NCI-H526 (cell line): ENCODE results near the gene CRYBG2.
"Not testable (repeated sequence)": the region's sequence is repeated elsewhere in the genome, so short reads cannot be mapped to it uniquely, and the experiment has no call there.

Source experiments
- DNase-seq, 2 experiments: peaks; one replicate each; lab custom pipeline; 2025; lab: John Stamatoyannopoulos, UW

CRYBG2 gene, protein sequence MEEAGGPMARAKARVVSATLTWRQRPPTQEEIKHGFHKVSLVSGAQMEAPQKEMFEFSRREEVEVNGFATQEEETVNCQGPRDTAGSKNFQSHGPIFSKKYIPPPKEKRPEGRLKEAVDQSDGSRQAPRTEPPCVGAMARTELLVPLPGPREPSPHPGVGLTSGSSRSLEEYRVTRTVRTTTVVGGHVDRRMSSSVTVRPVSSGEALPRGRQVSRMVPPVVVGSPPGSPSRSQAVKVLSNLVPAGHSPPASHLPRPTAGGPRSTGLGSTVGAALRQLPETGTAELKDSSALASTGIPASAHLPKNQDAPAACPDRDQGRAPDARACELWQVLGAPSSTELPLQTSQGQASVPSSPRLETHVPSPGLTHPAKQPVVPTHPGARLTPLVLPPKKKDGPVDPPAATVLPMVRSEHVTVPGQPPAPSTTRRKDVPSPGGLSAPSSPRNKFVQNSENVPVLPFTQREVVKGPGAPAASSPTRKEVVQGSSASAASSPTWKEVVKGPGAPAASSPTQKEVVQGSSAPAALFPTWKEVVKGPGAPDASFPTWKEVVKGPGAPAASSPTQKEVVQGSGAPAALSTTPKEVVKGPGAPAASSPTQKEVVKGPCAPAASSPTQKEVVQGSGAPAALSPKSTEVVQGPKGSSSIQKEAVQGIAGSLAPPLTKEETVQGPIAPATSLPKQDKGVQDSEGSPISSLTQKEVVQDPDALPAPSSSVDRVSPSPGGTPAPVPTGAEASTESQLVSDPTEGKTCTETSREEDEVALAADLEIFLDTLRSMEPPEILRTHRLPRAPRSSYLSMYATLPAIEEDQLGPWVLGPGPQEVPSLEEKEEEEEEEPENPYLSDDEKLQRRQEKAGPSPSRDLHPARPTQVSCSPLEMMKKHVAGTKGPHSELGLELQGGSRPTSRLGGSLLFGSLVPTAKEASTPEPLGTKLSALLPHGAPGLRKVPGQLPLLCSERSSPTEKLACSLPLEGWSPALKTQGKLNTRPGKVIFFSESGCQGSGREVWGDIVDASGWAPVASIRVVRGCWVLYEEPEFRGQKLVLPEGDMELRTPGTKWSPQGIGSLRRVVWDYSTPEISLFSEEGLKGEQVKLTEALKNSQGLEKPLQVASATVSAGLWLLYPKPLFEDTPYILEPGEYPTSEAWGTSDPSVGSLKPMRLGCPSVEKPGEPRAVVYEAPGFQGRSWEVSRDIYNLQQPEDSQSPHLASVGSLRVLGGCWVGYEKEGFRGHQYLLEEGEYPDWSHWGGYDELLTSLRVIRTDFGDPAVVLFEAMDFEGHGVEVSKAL (N-terminal part only)

DNA sequence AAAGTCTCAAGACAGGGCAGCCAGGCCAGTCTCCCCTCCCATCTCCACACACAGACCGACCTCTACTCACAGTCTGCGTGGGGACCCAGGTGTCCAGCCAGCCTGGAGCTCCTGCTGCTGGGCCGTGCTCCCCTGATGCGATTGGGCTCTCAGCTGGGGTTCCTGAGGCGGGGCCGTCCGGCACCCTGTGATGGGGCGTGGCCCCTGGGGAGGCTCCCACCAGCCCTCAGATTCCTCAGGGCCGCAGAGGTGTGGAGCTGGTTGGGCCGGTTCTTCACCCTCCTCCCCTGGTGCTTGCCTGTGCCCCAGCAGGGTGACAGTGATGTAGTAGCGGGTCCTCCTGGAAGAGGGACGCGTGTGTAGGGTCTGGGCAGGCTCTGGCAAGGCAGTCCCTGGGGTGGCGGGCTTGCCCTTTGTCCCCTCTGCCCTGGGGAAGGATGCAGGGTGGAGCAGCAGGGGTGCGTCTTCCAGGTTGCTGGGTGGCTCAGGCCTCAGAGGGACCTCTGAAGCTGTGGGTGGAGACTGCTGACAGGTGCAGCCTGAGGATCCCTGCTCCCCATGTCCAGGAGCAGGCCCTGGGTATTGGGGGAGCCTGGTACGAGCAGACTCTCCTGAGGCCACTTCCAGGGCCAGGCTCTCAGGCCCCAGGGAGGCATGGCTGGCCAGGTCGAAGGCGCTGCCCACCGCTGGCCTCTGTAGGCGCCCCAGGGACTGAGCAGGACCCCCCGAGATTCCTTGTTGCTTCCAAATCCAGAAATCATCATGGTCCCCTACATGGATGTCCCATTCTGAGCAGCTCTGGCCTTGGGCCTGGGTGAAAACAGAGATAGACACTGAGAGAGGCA, at the start of gene CRYBG2:
Gene CRYBG2 (minus strand): TSS at position 155 of the 845 bp plus-strand sequence. CDS start 7,473 bp downstream, outside the sequence.
- peak; percentile 18 to 70 for DNase-seq

DNA sequence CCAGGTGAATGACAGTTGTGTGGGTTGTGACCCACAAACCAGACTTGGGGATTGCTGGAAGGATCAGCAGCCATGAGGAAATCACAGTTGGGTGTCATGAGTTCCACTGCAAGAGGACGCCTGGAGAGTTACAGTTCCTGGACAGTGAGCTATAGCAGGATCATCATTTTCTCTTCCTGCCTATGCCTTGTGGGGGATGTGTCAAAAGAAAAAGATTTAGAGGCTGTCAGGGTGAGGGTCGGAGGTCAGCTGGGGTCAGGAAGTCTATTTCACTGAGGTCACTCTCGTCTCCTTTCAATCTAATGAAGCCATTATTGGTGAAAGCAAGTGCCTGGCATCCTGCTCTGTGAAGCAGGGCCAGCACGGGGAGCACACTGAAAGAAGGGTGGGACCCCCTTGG, 49.7 kb upstream of the CRYBG2 start:
- no peak for DNase-seq

DNA sequence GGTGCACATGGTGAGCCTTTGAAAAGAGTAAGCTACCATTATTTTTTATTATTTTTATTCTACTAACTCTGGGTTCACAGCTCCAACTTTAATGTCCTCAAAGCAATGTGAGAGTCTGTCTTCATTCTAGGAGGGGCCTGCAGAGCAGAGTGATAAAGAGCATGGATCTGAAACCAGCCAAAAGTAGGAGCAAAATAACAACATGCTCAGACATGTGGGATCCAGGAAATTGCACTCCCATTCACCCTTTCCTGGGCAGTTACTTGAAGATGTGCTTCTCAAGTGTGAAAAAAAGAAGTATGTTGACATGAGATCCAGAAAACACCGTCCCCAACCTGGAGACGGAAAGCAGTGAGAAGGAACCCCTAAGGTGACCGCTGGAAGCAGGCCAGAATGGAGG, 48.0 kb upstream of the CRYBG2 start:
- no peak for DNase-seq

DNA sequence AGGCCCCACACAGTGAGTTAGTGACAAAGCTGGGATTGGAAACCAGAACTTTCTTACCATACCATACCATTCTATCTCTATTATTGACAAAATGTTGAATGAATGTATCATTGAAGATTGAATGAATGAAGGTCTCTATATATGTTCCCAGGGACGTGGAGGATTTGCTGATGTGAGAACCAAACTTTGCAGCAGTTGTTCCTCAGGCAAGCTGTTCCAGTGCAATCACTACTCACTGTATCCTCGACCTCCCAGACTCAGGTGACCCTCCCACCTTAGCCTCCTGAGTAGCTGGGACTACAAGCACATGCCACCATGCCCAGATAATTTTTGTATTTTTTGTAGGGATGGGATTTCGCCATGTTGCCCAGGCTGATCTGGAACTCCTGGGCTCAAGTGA, 45.1 kb upstream of the CRYBG2 start:
- DNase-seq, result no peak

DNA sequence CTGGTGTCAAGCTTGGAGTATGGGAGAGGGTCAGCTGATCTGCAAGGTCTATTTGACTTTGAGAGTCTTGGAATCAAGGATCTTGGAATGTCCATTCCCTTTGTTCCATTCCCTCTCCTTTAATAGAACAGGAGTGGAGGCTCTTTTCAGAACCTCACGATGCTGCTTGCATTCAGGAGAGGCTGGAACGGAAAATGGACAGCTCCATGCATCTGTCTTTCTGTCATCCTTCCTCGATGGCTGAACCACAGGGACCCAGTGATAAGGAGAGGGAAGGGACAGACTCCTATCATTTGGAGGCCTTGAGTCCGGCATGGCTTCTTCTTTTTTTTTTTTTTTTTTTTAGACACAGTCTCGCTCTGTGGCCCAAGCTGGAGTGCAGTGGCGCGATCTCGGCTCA, 41.8 kb upstream of the CRYBG2 start:
- DNase-seq, result no peak

DNA sequence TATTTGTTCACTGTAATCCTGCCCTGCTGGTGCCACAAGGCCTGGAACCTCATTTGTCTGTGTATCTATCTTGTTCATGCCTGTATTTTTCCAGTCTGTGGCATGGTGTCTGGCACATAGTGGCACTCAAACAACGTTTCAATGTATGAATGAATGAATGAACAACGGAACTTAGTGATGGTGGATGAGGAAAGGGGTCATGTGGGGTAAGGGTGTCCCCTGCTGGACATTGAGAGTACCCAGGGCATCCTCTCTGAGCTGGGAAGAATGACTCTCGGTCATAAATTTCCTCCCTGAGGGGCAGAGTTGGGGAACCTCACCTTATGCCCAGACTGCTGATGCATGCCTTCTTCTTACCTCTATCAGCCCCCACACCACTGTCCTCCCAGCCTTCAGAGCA, 37.5 kb upstream of the CRYBG2 start:
- peak in 1 of 2 experiments; percentile 56 for DNase-seq

DNA sequence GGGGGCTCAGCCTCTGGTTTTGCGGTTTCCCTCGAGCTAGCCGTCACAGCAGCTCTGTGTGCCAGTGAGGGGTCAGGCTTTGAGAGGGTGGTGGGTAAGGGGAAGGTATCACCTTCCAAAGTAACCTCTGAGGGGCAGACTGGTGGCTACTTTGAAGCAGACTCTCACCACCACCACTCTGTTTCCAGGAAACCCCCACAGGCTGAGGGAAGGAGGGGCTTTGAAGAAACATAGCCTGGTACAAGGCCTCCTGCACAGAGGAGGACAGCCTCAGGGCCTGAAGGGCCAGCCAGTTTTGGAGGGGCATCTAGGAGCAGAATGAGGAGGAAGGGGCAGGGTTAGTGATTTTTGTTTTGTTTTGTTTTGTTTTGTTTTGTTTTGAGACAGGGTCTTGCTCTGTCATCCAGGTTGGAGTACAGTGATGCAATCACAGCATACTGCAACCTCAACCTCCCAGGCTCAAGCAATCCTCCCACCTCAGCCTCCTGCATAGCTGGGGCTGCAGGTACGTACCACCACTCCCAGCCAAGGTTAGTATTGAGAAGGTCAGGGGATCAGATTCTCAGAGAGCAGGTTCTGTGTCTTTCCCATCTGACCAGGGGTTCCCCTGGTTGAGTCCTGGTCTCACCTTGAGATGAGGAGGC, 35.8 kb upstream of the CRYBG2 start:
- no peak for DNase-seq

DNA sequence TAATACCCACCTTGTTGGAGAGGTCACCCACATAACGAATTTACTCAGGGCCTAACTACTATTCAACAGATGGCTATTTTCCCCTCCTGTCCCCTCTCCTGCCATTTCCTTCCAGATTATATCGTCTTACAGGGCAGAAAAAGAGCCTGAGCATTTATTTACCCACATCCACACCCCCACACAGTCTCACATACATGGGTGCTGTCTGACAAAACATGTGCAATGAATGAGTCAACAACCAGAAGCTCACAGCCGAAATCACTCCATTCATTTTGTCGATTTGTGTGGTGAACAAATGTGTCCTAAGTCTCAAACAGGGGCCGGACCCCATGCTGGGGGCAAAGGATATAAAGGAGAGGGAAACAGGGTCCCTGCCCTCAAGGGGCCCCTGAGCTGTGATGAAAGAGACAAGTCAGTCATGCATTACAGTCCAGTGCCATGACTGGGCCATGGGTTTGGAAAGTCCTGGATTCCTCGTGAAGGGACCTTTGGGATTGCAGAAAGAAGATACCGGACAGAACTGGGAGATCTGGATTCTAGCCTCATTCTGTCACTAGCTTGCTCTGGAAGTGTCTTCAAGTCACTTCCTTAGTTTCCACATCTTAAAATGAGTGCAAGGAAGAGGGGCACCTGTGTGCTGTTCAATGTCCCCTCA, 35.0 kb upstream of the CRYBG2 start:
- no peak for DNase-seq

DNA sequence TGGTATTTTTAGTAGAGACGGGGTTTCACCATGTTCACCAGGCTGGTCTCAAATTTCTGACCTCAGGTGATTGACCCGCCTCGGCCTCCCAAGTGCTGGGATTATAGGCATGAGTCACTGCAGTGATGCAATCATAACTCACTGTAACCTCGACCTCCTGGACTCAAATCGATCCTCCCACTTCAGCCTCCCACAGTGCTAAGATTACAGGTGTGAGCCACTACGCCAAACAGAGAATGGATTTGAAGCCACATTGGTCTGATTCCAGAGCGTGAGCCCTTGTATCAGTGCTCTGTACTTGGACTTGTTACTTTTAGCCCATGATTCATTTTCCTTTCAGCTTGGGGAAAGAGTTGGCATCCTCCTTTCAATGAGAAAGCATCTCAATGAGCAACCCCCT, 33.5 kb upstream of the CRYBG2 start:
- DNase-seq, result no peak

DNA sequence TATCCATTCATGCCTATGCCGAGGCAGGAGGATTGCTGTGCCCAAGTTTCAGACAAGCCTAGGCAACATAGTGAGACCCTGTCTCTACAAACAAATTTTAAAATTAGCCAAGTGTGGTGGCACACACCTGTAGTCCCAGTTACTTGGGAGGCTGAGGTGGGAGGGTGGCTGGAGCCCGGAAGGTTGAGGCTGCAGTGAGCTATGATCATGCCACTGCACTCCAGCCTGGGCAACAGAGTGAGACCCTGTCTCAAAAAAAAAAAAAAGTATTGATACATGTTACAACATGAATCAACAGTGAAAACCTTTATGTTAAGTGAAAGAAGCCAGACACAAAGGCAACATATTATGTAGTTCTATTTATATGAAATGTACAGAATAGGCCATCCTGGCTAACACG, 31.1 kb upstream of the CRYBG2 start:
- not testable (repeated sequence) for DNase-seq

DNA sequence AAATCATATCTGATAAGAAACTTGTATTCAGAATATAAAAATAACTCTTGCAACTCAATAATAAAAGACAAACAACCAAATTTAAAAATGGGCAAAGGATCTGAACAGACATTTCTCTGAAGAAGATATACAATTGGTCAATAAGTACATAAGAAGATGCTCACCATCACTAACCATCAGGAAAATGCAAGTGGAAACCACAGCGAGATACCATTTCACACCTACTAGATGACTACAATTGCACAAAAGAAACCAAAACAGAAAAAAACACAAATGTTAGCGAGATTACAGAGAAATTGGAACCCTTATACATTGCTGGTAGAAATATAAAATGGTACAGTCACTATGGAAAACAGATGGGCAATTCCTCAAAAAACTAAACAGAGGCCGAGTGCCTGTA, 30.1 kb upstream of the CRYBG2 start:
- DNase-seq, result no peak

DNA sequence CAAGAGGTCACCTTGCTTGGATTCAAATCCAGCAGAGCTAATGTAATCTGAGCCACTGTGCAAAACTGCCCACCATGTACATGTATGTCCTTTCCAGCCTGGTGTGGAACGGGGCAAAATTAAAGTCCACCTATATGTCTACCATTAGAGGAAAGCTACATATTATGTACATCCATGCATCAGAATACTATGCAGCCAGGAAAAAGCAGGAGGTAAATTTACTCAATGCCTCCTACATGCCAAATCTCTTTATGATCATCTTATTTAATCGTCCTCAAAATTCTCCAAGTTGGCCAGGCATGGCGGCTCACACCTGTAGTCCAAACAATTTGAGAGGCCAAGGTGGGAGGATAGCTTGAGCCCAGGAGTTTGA, 24.9 kb upstream of the CRYBG2 start:
- no peak for DNase-seq

DNA sequence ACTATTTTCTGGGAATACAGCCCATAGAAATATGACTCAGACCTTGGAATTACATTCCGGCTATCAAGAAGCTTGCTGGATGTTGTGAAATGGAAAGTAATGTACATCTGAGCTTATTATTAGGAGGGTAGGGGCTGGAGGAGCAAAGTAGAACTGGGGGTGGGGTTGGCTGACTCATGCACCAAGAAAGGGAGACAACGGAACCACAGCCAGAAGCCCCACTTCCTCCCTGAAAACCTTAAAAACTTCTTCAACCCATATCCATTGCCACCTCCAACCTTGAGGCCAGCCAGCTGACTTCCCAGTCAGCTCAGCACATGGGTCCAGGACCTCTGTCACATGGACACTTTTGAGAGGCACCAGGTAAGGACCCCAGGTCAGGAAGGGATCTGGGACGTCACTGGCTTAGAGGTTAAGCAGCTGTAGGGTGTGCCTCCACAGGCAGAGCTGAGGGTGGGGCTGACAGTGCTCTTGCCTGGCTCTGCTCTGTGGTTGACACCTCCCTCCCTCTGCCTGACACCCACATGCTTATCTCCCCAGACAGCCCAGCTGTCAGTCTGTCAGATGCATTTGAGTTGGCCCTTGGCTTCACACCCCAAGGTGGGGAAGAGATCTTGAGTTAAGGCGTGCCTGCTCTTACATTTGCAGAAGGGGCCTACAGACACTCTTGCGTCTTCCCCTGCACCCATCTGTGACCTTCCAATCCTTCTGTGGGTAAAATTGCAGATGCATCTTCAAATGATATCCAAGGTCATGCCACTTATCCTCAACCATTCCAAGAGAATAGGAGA, 24.4 kb upstream of the CRYBG2 start:
- no peak for DNase-seq

DNA sequence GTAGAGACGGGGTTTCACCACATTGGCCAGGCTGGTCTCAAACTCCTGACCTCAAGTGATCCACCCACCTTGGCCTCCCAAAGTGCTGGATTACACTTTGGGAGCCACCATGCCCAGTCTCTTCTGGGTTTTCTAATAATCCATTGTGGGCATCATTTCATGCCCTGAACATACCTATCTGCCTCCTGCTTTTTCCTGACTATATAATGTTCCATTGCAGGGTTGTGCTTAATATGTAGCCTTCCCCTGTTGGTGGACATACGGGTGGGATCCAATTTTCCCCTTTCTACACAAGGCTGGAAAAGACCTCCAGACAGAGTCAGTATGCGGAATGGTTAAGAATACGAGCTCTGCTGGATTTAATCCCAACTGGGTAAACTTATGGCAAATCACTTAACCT, 22.1 kb upstream of the CRYBG2 start:
- DNase-seq, result no peak

DNA sequence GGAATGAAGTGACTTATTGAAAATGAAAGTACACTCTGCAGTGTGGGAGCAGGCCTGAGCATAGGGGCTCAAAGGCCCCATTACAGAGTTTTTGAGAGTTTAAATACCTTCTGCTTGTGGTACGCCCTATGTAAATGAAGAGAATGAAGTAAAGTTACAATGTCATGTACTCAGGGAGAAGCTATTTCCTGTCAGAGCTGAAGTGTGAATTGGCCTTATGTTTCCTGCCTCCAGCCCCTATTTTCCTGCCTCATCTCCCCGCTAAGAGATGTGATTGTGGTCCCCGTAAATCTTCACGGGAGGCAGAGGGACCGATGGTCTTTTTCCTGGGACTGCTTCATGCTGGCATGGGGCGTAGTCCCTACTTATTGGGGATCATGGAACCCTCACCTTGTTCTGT, 21.2 kb upstream of the CRYBG2 start:
- no peak for DNase-seq

DNA sequence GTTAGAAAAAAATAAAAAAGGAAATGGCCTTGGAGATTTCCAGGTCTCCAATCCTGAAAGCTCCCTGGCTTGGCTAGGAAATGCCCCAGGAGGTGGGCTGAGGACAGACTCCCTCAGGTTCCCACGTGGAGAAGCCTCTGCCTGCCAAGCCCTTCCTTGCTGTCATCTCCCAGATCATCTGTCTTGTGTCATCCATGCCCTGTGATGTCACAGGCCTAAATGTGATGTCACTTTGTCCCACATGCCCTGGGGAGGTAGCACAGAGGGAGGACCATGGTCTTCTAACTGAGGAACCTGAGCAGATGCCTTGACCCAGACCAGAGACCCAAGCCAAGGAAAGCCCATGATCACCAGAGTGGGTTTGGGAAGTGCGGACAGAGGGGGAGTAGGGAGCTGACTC, 20.4 kb upstream of the CRYBG2 start:
- not testable (repeated sequence) for DNase-seq

DNA sequence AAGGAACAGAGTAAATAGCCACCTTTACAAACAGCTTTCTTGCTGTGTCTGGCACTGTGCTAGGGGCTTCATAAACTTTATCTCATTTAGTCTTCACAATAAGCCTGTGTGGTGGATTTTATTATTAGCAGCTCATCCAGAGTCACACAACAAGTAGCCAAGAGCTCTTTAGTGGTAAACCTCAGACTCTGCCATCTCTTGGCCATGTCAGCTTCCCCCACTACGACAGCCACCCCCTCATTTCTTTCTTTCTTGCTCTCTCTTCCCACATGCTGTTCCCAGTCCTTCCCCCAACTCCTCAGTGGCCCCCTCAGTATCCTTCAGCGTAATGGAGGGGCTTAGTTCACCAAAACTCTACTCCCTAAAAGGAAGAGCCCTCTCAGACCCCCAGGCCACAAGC, 19.9 kb upstream of the CRYBG2 start:
- no peak for DNase-seq

DNA sequence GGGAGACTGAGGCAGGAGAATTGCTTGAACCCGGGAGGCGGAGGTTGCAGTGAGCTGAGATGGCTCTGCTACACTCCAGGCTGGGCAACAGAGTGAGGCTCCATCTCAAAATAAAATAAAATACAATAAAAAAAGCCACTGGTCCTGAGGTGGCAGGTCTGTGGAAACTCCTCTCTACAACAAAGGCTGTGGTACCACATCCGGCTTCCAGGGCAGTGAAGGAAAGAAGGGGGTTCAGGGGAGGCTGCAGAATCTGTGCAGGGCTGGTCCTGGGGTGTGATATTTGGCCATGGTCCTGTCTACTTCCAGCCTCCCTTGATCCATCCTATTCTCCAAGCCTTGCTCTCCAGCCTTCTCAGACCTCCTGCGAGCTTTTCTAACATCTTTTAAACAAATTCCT, 19.4 kb upstream of the CRYBG2 start:
- no peak for DNase-seq

DNA sequence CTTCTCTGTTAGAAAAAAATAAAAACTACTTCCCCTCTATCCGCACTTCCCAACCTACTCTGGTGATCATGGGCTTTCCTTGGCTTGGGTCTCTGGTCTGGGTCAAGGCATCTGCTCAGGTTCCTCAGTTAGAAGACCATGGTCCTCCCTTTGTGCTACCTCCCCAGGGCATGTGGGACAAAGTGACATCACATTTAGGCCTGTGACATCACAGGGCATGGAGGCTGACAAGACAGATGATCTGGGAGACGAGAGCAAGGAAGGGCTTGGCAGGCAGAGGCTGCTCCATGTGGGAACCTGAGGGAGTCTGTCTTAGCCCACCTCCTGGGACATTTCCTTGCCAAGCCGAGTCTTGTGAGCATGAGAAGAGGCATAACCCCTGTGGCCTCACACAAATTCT, 18.7 kb upstream of the CRYBG2 start, which contains the start of gene ZNF683:
Gene ZNF683 (minus strand): TSS at position 140 of the 400 bp plus-strand sequence. CDS start 4,179 bp downstream, outside the sequence.
- DNase-seq, result not testable (repeated sequence)
